Activated CD4-positive, alpha-beta T cell treated with anti-CD3 and anti-CD28 coated beads, Interleukin-2, amount 50 U/mL, for 4 hours (primary cell): ENCODE results near the gene STAC.
"Not testable (repeated sequence)": the region's sequence is repeated elsewhere in the genome, so short reads cannot be mapped to it uniquely, and the experiment has no call there.

ENCODE experiments used
- DNase-seq, 2 experiments: peaks; one replicate each; pipeline ENCODE4 v3.0.0-alpha.2; 2020

The STAC gene

GRCh38 chr3:36417237-36417636, 36.9 kb downstream of the STAC start:
- no peak for DNase-seq

DNA sequence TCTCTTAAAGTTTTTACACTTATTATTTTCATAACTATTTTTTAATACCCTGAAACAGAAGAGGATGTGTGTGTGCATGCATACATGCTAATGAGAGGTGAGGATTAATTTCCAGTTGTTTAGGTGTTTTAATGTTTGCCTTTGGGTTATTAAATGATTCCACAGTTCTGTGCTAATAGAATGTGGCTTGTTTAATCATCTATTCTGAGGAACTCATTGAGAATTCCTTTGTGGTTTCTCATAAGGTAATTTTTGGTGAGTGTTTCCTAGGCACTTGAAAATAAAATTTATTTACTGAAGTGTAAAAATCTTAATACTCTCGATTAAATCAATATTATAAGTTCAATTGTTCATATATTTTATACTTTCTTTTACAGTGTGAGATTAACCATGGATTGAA, 38.0 kb downstream of the STAC start:
- DNase-seq: no peak

DNA sequence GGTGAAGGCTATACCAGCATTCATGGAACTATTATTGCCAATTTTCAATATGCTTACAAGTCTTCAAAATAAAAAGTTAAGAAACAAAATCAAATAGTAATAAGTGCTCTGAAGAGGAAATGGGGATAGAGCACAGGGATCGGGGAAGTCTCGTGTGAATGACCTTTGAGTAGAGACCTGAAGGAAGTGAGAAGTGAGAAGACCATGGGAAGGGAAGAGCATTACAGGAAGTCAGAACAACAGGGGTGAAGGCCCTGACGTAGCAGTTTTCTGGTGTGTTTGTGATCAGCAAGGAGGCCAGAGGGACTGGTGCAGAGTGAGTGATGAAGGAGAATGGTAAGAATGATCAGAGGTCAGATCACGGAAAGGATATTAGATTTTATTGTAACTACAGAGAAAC, 48.1 kb downstream of the STAC start:
- DNase-seq: no peak

DNA sequence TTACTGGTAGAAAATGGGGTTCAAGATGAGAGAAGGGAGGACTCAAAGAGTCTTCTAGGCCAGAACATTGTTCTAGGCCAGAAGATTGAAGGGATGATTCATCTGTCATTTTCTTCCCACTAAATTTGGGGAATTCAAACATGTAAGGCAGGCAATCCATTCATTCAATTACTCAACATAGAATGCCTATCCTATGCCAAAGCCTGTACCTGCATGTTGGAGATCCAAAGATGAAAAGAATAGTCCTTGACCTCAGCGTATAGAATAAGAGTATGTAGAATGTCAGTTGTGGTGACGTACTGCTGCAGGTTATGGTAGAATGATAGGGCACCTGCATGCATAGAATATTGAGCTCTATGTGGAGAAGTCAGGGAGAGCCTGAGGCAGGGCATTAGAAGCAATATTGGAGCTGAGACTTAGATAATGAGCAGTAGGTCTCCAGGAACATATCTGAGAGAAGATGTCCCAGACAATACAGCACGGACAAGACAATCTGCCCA, 49.7 kb downstream of the STAC start:
- DNase-seq: no peak

DNA sequence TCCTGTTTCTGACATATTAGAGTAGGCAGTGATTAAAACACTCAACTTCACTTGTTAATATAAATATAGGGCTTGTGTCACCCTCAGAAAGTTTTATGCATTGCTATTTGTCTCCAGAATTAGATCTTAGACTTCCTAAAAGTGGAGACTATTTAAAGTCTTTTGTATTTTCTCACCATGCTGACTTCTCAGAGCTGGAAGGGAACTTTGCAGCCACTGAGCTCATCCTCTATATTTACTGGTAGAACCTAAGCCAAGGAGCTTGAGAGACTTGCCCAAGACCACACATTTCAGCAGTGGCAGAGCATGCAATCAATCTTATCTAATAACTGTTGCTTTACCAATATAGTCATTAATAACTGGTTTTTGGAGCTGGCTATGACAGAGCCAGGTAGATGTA, 53.2 kb downstream of the STAC start:
- DNase-seq: no peak

GRCh38 chr3:36434687-36435426, 54.6 kb downstream of the STAC start:
- DNase-seq: no peak

GRCh38 chr3:36443028-36443686, 62.9 kb downstream of the STAC start:
- no peak for DNase-seq

DNA sequence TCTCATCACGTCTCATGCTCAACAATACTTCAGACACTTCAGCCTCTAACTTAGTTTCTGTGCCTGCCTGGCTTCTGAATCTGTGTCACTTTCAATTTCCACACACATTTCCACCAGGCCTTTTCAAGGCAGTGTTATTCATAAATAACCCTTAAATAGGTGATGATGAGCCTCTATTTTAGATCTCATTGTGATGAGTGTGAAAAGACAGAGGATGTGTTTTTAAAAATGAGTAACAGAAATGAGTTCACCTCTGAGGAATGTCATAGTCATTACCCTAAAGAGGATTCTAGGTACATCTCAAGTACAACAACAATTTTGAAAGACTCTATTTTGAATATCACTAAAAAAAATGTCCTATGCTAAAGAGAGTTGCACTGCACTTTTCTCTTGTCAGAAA, 64.6 kb downstream of the STAC start:
- no peak for DNase-seq

DNA sequence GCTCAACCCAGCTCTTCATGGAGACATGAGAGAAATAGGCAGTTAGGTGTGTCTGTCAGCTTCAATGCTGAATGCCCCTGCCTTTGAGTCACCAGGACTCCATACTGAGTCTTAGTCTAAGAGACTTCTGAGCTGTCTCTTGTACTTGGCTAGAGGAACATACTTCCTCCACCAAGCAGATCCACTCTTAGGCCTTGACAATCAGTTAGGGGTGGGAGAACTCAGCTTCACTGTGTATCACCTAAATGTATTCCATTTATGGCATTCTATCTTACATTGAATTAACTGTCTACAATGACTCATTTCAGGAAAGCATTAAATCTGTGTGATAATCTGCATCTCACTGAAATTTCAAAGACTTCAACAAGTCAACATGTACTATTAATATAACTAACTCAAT, 66.0 kb downstream of the STAC start:
- no peak for DNase-seq

DNA sequence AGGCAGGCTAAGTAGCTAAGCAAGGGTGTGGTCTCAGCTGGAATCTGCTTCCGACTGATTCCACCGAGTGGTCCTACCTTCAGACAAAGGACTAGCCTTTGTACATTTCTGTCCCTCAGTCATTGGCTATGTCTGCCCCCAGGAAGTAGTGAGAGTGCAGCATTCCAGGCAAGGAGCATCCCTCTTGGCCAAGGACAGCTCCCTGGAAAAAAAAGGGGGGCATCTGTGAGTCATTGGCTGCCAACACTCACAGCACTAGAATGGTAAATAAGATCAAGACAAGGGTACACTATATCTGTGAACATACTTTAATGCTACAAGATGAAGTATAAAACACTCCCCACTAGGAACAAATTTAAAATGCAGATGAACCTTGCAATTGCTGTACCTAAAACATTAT, 66.8 kb downstream of the STAC start:
- no peak for DNase-seq

DNA sequence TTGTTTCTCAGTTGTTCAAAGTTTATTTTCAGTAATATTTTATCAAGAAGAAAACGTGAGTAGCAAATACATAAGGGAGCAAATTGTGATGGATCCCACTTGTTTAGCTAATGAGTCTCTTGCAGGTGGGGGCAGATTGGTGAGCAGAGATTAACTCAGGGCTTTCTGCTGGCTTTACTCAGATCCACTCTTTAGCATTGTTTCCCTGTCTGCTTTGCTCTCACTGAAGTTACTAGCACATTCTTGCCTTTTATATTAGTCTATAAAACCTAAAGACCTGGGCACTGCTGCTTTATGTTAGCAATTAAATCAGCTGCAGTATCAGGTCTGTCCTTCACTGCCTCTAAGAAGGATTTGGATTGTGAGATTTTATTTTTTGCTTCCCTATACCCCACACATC, 71.5 kb downstream of the STAC start:
- no peak for DNase-seq

DNA sequence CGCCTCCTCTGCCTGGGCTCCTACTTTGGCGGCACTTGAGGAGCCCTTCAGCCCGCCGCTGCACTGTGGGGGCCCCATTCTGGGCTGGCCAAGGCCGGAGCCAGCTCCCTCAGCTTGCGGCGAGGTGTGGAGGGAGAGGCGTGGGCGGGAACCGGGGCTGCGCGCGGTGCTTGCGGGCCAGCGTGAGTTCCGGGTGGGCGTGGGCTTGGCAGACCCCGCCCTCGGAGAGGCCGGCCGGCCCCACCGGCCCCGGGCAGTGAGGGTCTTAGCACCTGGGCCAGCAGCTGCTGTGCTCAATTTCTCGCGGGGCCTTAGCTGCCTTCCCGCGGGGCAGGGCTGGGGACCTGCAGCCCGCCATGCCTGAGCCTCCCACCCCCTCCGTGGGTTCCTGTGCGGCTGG, 72.9 kb downstream of the STAC start:
- DNase-seq: not testable (repeated sequence)

DNA sequence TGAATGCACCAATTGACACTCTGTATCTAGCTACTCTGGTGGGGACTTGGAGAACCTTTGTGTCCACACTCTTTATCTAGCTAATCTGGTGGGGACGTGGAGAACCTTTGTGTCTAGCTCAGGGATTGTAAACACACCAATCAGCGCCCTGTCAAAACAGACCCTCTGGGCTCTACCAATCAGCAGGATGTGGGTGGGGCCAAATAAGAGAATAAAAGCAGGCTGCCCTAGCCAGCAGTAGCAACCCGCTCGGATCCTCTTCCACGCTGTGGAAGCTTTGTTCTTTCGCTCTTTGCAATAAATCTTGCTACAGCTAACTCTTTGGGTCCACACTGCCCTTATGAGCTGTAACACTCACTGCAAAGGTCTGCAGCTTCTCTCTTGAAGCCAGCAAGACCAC, 73.6 kb downstream of the STAC start:
- DNase-seq: not testable (repeated sequence)

- no peak for DNase-seq
These were observed 75.1 kb downstream of the STAC start for GRCh38 chr3:36455406-36455805.

GRCh38 chr3:36456784-36457183, 76.5 kb downstream of the STAC start:
- no peak for DNase-seq

GRCh38 chr3:36457667-36458066, 77.4 kb downstream of the STAC start:
- no peak for DNase-seq

GRCh38 chr3:36459177-36459576, 78.9 kb downstream of the STAC start:
- DNase-seq: no peak

- DNase-seq: no peak
These were observed 81.3 kb downstream of the STAC start for GRCh38 chr3:36461597-36461996.

DNA sequence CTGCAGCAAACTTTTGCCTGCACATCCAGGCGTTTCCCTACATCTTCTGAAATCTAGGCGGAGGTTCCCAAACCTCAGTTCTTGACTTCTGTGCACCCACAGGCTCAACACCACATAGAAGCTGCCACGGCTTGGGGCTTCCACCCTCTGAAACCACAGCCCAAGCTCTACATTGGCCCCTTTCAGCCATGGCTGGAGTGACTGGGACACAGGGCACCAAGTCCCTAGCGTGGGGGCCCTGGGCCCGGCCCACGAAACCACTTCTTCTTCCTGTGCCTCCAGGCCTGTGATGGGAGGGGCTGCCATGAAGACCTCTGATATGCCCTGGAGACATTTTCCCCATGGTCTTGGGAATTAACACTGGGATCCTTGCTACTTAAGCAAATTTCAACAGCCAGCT, 91.7 kb downstream of the STAC start:
- DNase-seq: not testable (repeated sequence)

DNA sequence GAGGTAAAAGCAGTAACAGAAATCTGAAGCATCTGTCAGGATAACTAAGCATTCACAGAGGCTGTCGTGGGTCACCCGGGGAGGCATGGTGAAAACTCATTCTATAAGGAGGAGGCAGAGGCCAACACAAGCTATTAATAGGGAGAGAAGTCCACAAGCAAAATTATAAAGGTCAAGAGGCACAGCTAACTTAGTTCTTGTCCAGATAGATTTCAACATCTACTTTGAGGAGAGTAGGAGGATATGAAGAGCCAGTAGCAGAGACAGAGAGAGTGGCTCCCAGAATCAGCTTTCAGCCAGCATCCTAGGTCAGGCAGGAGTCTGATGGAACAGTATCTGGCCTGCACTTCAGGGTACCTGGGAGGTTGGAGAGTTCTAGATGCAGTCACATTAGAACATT, 95.3 kb downstream of the STAC start:
- DNase-seq: no peak

- DNase-seq: no peak
These were observed 96.1 kb downstream of the STAC start for GRCh38 chr3:36476286-36476942.

GRCh38 chr3:36477655-36478054, 97.4 kb downstream of the STAC start:
- DNase-seq: no peak

GRCh38 chr3:36480911-36481648, 100.8 kb downstream of the STAC start:
- DNase-seq: no peak
